ENCODE data around the gene TRAF3IP3.
A peak's percentile ranks its signal among the peaks of the same experiment; 100 is the strongest.

The TRAF3IP3 gene

GRCh38 chr1:209827384-209828262, 71.8 kb downstream of the TRAF3IP3 start, which contains the start of gene UTP25:
Gene UTP25, plus strand, starts transcription at chr1:209827972. Its CDS starts 92 bp downstream, at chr1:209828064.
- peak within 1 kb of the TSS; percentile 32 for H3K27ac ChIP-seq (ENCODE audit: low read depth, low read length, severe bottlenecking)
- no peaks in the 10 kb centered on the region for H3K4me1 ChIP-seq (ENCODE audit: control insufficient read depth, insufficient read depth, low read length, poor library complexity, severe bottlenecking)
- WGBS, 2 experiments (ENCODE audit: insufficient coverage in 2 of 2): 1 to 24% methylated on average over 25 to 43 of the region's 51 CpGs

GRCh38 chr1:209829716-209830115, 73.9 kb downstream of the TRAF3IP3 start:
- peaks cover 42% of the 10 kb centered on the region for H3K36me3 ChIP-seq (ENCODE audit: control insufficient read depth, insufficient read depth, low read length)
- H3K4me3 ChIP-seq (ENCODE audit: extremely low read depth, insufficient read depth, low read length, poor library complexity, severe bottlenecking): no peak overlapping the region

More at GRCh38 chr1:209827384-209828262, 71.8 kb downstream of the TRAF3IP3 start, which contains the start of gene UTP25:
- Histone ChIP-seq H3K4me3 (ENCODE audit: extremely low read depth, insufficient read depth, low read length, poor library complexity, severe bottlenecking) (peak within 1 kb of the TSS; percentile 74), H3K36me3 (ENCODE audit: control insufficient read depth, insufficient read depth, low read length) (peaks cover 22% of the 10 kb centered on the region), H3K9me3 (ENCODE audit: control insufficient read depth, low read length) (no peaks in the 10 kb centered on the region)

GRCh38 chr1:209830722-209831121, 74.9 kb downstream of the TRAF3IP3 start:
- H3K36me3 ChIP-seq (ENCODE audit: control insufficient read depth, insufficient read depth, low read length): peaks cover 52% of the 10 kb centered on the region
- H3K27ac ChIP-seq (ENCODE audit: low read depth, low read length, severe bottlenecking): no peak overlapping the region
- H3K9me3 ChIP-seq (ENCODE audit: control insufficient read depth, low read length): no peaks in the 10 kb centered on the region
- H3K4me1 ChIP-seq (ENCODE audit: control insufficient read depth, insufficient read depth, low read length, poor library complexity, severe bottlenecking): no peaks in the 10 kb centered on the region
- H3K4me3 ChIP-seq (ENCODE audit: extremely low read depth, insufficient read depth, low read length, poor library complexity, severe bottlenecking): no peak overlapping the region
- WGBS, 2 experiments (ENCODE audit: insufficient coverage in 2 of 2): 100% methylated on average over 2 to 3 of the region's 3 CpGs

More at GRCh38 chr1:209829716-209830115, 73.9 kb downstream of the TRAF3IP3 start:
- Histone ChIP-seq H3K4me1 (ENCODE audit: control insufficient read depth, insufficient read depth, low read length, poor library complexity, severe bottlenecking) (no peaks in the 10 kb centered on the region), H3K9me3 (ENCODE audit: control insufficient read depth, low read length) (no peaks in the 10 kb centered on the region), H3K27ac (ENCODE audit: low read depth, low read length, severe bottlenecking) (no peak overlapping the region)
- 100% methylated on average over 1 to 2 of the region's 2 CpGs for WGBS, 2 experiments (ENCODE audit: insufficient coverage in 2 of 2)

GRCh38 chr1:209831615-209832014, 75.8 kb downstream of the TRAF3IP3 start:
- Histone ChIP-seq H3K4me1 (ENCODE audit: control insufficient read depth, insufficient read depth, low read length, poor library complexity, severe bottlenecking) (no peaks in the 10 kb centered on the region), H3K4me3 (ENCODE audit: extremely low read depth, insufficient read depth, low read length, poor library complexity, severe bottlenecking) (no peak overlapping the region), H3K9me3 (ENCODE audit: control insufficient read depth, low read length) (no peaks in the 10 kb centered on the region), H3K36me3 (ENCODE audit: control insufficient read depth, insufficient read depth, low read length) (peaks cover 58% of the 10 kb centered on the region), H3K27ac (ENCODE audit: low read depth, low read length, severe bottlenecking) (no peak overlapping the region)
- WGBS, 2 experiments (ENCODE audit: insufficient coverage in 2 of 2): no CpG with 5 or more reads among the region's 1 CpG
